ENCODE data around the gene LCN6.

DNA sequence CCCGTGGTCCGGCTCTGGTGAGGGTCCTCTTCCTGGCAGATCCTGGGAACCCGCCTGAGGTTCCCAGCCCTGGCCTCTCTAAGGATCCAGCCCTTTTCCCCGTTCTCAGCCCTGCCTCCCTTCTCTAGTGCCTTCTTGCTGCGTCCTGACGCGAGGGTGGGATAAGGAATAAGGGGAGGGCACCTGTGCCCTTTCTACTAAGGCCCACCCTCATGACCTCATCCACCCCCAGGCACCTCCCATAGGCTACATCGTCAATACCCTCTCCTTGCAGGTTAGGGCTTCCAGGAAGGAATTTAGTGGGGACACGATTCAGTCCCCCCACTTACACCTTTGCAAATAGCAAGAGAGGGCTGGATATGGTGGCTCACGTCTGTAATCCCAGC, 46.7 kb downstream of the LCN6 start:
- TF ChIP-seq EZH2 (IDR thresholded peaks at IDR 0.05; ENCODE audit: borderline replicate concordance, insufficient read depth, low read depth, low read length, poor library complexity, severe bottlenecking) = no peak
- TF ChIP-seq, protein P1, sequence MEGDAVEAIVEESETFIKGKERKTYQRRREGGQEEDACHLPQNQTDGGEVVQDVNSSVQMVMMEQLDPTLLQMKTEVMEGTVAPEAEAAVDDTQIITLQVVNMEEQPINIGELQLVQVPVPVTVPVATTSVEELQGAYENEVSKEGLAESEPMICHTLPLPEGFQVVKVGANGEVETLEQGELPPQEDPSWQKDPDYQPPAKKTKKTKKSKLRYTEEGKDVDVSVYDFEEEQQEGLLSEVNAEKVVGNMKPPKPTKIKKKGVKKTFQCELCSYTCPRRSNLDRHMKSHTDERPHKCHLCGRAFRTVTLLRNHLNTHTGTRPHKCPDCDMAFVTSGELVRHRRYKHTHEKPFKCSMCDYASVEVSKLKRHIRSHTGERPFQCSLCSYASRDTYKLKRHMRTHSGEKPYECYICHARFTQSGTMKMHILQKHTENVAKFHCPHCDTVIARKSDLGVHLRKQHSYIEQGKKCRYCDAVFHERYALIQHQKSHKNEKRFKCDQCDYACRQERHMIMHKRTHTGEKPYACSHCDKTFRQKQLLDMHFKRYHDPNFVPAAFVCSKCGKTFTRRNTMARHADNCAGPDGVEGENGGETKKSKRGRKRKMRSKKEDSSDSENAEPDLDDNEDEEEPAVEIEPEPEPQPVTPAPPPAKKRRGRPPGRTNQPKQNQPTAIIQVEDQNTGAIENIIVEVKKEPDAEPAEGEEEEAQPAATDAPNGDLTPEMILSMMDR (IDR thresholded peaks at IDR 0.05) = no peak
